ENCODE measurements around the gene C9orf153. TPM values are rescaled to one million over a fixed set of nuclear protein-coding genes. Genes with fewer than 3 reads are reported as not detected.
"Not testable (repeated sequence)": the region's sequence is repeated elsewhere in the genome, so short reads cannot be mapped to it uniquely, and the experiment has no call there.

The C9orf153 gene
- total RNA-seq, 4 donors from 2014 or later = 0.17 to 0.87 TPM; not detected in 2

GRCh38 chr9:86301686-86302085, 42.2 kb upstream of the C9orf153 start:
- intact Hi-C loops (cut with DNase I; ENCODE audit: low total_unique reads) (no loop called here), in situ Hi-C loops (cut with MboI; ENCODE audit: low sequenced_read_pairs in 4 of 4) (no loop called here)
- DNase-seq (no peak), ATAC-seq (no peak)
- Histone ChIP-seq H3K36me3 (peaks cover 3 to 82% of the 10 kb centered on the region in 2 donors), H3K9me3 (no peaks in the 10 kb centered on the region), H3K27ac (peak overlapping the region; percentile 49 to 66 (median 60)), H3K4me1 (peaks cover 9 to 25% of the 10 kb centered on the region in 2 donors), H3K4me3 (no peak overlapping the region), H3K27me3 (no peaks in the 10 kb centered on the region)
- TF ChIP-seq POLR2A (IDR thresholded peaks at IDR 0.05) (no peak), CTCF (IDR thresholded peaks at IDR 0.05 in 4 of 5, conservative IDR thresholded peaks at IDR 0.05 in 1 of 5) (no peak)

- peaks cover 3 to 73% of the 10 kb centered on the region in 2 donors for H3K36me3 ChIP-seq
- H3K9me3 ChIP-seq = no peaks in the 10 kb centered on the region
- in situ Hi-C loops (cut with MboI; ENCODE audit: low sequenced_read_pairs in 4 of 4) = no loop called here
- H3K27ac ChIP-seq = peak overlapping the region; percentile 49 to 66 (median 60)
- H3K4me1 ChIP-seq = peaks cover 9 to 25% of the 10 kb centered on the region in 2 donors
- intact Hi-C loops (cut with DNase I; ENCODE audit: low total_unique reads) = no loop called here
- ATAC-seq = peak; percentile 98 to 99
- peak; percentile 68 to 76 for DNase-seq
- H3K4me3 ChIP-seq = no peak overlapping the region
- no peak for TF ChIP-seq CTCF (IDR thresholded peaks at IDR 0.05 in 4 of 5, conservative IDR thresholded peaks at IDR 0.05 in 1 of 5)
- TF ChIP-seq POLR2A (IDR thresholded peaks at IDR 0.05) = no peak
- no peaks in the 10 kb centered on the region for H3K27me3 ChIP-seq
Observed at GRCh38 chr9:86300701-86301100, 41.2 kb upstream of the C9orf153 start.

GRCh38 chr9:86298873-86299272, 39.4 kb upstream of the C9orf153 start:
- DNase-seq = no peak
- Histone ChIP-seq H3K36me3 (peaks cover 3 to 54% of the 10 kb centered on the region in 2 donors), H3K9me3 (no peaks in the 10 kb centered on the region), H3K27ac (no peak overlapping the region), H3K4me3 (no peak overlapping the region), H3K27me3 (no peaks in the 10 kb centered on the region), H3K4me1 (peaks cover 9 to 19% of the 10 kb centered on the region in 2 donors)
- TF ChIP-seq POLR2A (IDR thresholded peaks at IDR 0.05) = no peak
- TF ChIP-seq CTCF (IDR thresholded peaks at IDR 0.05 in 4 of 5, conservative IDR thresholded peaks at IDR 0.05 in 1 of 5) = no peak
- in situ Hi-C loops (cut with MboI; ENCODE audit: low sequenced_read_pairs in 4 of 4) = loop anchor here in 1 of 4 donors (25.0 kb wide), 1 partner anchor 362 kb away; the partner anchor contains the start of gene NAA35
- intact Hi-C loops (cut with DNase I; ENCODE audit: low total_unique reads) = no loop called here
- ATAC-seq = no peak

- H3K4me1 ChIP-seq; ATAC-seq; H3K4me3 ChIP-seq; DNase-seq; H3K9me3 ChIP-seq; H3K27me3 ChIP-seq; H3K27ac ChIP-seq; intact Hi-C loops (cut with DNase I; ENCODE audit: low total_unique reads): not testable (repeated sequence)
- in situ Hi-C loops (cut with MboI; ENCODE audit: low sequenced_read_pairs in 4 of 4) = loop anchor here in 1 of 4 donors (25.0 kb wide), 1 partner anchor 353 kb away; the partner anchor contains the start of gene NAA35
- peaks cover 0 to 20% of the 10 kb centered on the region in 2 donors for H3K36me3 ChIP-seq
Observed at GRCh38 chr9:86290341-86290740, 30.9 kb upstream of the C9orf153 start.

- no peaks in the 10 kb centered on the region for H3K27me3 ChIP-seq
- DNase-seq (no peak), ATAC-seq (no peak)
- in situ Hi-C loops (cut with MboI; ENCODE audit: low sequenced_read_pairs in 4 of 4) = loop anchor here in 1 of 4 donors (25.0 kb wide), 1 partner anchor 351 kb away; the partner anchor contains the start of gene NAA35
- intact Hi-C loops (cut with DNase I; ENCODE audit: low total_unique reads) = no loop called here
- no peak overlapping the region for H3K27ac ChIP-seq
- H3K4me1 ChIP-seq = no peaks in the 10 kb centered on the region
- peaks cover 0 to 20% of the 10 kb centered on the region in 2 donors for H3K36me3 ChIP-seq
- no peak overlapping the region for H3K4me3 ChIP-seq
- no peak for TF ChIP-seq POLR2A (IDR thresholded peaks at IDR 0.05)
- no peak for TF ChIP-seq CTCF (IDR thresholded peaks at IDR 0.05 in 4 of 5, conservative IDR thresholded peaks at IDR 0.05 in 1 of 5)
- H3K9me3 ChIP-seq = no peaks in the 10 kb centered on the region
Observed at GRCh38 chr9:86288499-86289198, 29.2 kb upstream of the C9orf153 start.

All from gastrocnemius medialis (tissue), 4 donors.